Left cardiac atrium (tissue), 4 donors: ENCODE data around the gene SETDB1. TPM values are rescaled to one million over a fixed set of nuclear protein-coding genes. Genes with fewer than 3 reads are reported as not detected.

Experiments used
- ATAC-seq, 2 donors: fragments of 200-7000 bp; cut with Tn5 transposase; one replicate each; pipeline ENCODE4 v1.9.1; 2020; ENCODE audit warnings: mild to moderate bottlenecking in 2 of 2, moderate library complexity in 2 of 2
- DNase-seq: peaks from one replicate; pipeline ENCODE4 v3.0.0-alpha.2; 2020
- intact Hi-C, 2 donors: fragments of 100-400 bp; cut with DNase I; formaldehyde crosslinking; loops; one replicate each; pipeline versions ENCODE4 v1.14.1 to v1.15.1; 2022 to 2023
- total RNA-seq, 2 donors: library from RNA; stranded (reverse); fragmentation: NEBNext Ultra II Directional; extraction: Animal tissue kit (Norgen Biotek cat#: 25700); gene quantifications; one replicate each; pipeline ENCODE4 v1.2.1, GENCODE V29; 2021
- donor health status: DM: no; HTN: yes; CAD: no.
- donor health status: DM: no; HTN: yes; CAD: no; lungs with severe emphysema.
- donor health status: DM: yes; HTN: yes; CAD: no.
- donor health status: Dilated cardiomyopathy.

SETDB1 gene
- total RNA-seq, 2 donors from 2014 or later, result 16.3 to 19.9 TPM

DNA sequence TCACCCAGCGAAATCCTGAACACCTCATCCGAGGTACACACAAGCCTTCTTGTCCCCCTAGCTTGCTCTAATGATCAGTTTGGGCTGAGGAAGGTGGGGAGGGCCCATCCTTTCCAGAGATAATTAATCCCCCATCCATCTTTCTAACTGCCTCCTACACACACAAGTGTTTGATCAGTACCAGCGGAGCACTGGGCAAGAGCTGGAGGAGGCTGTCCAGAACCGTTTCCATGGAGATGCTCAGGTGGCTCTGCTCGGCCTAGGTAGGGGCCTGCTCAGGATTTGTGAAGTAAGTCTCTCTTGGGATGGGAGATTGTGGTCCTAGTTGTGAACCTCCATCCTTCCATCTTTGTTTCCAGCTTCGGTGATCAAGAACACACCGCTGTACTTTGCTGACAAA lies 61.8 kb downstream of the SETDB1 start:
- intact Hi-C loops, result no loop called here
- ATAC-seq, result no peak

DNA sequence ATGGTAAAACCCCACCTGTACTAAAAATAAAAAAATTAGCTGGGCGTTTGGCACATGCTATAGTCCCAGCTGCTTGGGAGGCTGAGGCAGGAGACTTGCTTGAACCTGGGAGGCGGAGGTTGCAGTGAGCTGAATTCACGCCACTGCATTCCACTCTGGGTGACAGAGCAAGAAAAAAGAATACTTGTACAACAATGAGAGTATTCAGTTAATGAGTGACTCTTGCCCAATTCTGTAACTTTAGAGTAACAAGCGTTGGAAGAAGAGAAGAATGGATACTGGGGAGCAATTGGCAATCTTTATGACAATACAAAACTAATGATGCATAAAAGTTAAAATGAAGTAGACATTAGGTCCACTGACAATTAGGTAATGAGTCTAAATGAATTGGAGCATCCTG lies 66.5 kb downstream of the SETDB1 start:
- DNase-seq, result no peak
- ATAC-seq, result no peak
- intact Hi-C loops, result no loop called here

More for the DNA sequence above, 61.8 kb downstream of the SETDB1 start:
- DNase-seq, result no peak

DNA sequence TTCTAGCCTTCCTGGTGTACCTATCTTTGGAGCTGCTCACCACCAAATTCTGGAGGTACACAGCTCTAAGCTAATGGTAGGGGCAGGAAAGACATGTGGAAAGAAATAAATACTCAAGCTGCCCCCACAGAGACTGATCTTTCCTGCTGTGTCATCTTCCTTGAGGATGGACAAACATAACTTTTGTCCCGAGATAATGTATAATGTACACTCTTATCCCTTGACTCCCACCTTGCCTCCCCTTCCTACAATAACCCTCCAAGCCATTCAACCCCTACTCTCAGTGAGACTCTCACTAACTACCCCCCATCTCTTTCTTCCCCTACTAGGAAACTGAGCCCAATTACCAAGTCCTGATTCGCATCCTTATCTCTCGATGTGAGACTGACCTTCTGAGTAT lies 68.1 kb downstream of the SETDB1 start:
- DNase-seq (no peak), ATAC-seq (no peak)
- intact Hi-C loops, result no loop called here

DNA sequence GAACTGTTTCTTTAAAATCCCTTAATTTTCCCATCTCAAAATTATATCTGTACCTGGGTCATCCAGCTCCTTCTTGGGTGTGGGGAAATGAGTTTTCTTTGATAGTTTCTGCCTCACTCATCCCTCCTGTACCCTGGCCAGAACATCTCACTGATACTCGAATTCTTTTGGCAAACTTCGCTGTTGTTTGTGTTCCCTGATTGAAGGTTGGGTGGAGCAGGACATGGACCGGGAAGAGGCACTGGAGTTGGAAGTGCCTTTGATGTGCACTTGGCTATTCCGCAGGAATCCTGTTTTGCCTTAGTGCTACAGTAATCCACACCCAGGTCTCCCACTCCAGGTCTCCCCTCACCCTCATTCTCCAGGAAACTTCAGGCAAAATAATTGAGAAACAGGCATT lies 69.3 kb downstream of the SETDB1 start:
- DNase-seq (no peak), ATAC-seq (peak in 1 of 2 donors; percentile 46)
- intact Hi-C loops, result no loop called here

DNA sequence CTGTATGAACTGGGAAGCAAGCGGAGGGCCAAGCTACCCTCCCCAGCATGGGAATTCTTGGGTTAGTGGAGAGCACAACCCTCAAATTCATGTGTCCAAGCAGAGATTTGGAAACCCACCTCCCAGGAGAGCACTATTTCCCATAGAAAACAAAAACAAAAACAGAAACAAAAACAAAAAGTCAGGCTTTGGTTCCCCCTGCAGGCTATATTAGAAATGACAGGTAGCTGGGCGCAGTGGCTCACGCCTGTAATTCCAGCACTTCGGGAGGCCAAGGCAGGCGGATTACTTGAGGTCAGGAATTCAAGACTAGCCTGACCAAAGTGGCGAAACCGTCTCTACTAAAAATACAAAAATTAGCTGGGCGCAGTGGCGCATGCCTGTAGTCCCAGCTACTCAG lies 69.7 kb downstream of the SETDB1 start:
- intact Hi-C loops, result no loop called here
- ATAC-seq (peak; percentile 59 to 62), DNase-seq (peak; percentile 37)

DNA sequence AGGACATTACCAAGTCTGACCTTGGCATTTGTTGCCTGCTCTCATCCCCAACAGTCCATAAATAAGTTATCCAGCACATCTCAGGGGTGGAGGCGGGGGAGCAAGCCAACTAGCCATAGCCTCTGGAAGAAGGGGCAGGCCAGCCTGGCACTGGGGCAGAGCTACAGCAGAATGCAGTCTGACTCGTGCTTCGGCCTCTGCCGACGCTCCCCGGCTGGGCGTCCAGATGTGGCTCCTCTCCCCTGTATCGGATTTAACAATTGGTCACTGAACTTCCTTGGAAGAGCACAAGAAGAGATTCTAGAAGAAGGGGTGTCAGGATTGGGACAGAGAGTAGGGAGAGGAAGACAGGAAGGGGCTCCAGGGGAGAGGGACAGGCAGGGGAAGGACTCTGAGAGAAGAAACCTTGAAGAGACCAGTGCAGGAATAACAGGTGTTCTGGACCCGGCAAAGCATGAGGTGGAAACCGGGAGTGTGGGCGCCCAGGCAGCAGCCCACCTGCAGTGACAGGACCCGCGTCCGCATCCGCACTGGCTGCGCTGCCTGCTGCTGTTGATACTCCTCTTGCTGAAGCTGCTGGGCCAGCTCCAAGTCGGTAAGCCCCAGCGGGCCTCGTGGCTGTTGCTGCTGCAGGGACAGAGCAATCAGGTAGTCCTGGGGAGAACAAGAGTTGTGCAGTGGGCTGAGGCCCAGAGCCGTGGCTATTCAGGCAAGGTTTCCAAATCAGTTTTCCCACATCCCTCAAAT lies 71.1 kb downstream of the SETDB1 start:
- intact Hi-C loops, result no loop called here
- DNase-seq, result no peak
- no peak for ATAC-seq

DNA sequence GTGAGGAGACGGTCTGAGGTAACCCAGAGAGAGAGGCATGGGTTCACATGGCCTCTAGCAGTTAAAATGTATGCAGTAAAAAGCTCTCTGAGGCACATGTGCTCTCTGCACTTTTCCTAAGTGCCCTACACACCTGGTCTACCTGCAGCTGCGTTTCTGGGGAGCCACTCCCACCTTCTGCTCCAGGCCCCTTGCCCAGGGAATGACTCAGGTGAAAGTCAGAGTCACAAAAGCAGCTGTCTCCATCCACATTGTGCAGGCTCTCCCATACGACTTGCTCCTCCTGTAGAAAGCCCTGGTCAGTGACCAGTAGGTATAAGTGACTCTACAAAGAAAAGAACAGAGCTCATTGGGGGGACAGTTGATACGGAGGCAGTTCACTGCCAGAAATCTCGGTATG lies 71.8 kb downstream of the SETDB1 start:
- ATAC-seq (no peak), DNase-seq (no peak)
- intact Hi-C loops, result loop anchor here in 1 of 2 donors (1.0 kb wide), 1 partner anchor 9 kb away; no protein-coding TSS in a partner anchor

DNA sequence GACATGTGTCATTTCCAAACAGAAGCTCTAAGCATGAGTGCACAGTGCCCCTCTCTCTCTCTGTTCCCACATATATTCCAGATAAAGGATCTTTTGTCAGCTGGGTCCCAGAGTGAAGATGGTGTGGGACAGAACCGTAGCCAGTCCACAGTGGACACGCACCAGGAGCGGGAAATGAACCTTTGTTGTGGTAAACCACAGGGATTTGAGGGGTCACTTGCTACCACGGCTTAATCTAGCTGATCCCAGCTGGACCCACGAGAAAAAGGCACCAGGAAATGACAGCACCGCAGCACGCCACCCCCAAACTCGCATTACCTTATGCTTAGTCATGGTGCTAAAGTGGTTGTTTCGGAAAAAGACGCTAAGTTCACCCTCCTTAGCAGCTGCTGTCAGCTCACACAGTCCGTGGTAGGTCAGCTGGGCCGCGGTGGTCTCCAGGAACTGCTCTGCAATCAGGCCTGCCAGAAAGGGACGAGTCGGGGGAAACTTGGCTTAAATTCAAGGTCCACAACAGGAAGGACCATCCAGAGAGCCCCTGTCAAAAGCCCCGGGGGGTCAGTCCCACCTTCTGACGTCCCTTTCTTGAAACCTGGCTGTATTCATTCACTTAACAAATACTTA lies 73.0 kb downstream of the SETDB1 start:
- no peak for DNase-seq
- intact Hi-C loops, result no loop called here
- no peak for ATAC-seq

DNA sequence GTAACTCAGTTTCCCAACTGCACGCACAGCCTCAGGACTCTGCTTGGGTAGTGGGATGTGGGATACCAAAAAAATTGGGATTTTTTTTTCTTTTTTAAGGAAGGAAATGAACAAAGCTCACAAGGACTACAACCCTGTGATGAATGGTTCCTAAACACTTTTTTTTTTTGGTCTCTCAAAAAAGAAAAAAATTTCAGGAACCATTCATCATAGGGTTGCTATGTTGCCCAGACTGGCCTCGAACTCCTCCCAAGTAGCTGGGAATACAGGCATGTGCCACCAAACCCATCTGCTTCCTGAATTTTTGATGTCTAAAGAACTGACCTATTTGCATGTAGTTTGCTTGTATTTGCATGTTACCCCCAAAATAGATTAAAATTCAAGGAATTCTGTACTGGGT lies 73.8 kb downstream of the SETDB1 start:
- DNase-seq (no peak), ATAC-seq (no peak)
- intact Hi-C loops, result loop anchor here in 1 of 2 donors (10.0 kb wide), 1 partner anchor 55 kb away; the partner anchor contains the start of gene CDC42SE1

DNA sequence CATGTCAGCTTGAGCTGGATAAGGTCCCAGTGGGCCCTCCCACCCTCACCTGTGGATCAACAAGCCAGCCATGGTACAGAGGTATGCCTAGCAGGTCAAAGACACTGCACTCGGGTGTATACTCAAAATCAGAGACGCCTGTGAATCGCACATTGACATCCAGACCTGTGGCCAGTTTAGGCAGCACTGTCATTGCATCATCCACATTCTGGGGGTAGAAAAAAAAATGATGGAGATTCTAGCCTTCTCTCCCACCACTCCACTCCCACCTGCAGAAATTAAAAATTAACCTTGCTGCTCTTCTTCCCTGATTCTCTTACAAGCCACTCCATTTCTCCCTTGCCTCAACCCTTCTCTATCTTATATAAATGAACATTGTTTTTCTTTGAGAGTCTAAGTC lies 74.2 kb downstream of the SETDB1 start:
- ATAC-seq (no peak), DNase-seq (no peak)
- intact Hi-C loops, result loop anchor here in 1 of 2 donors (10.0 kb wide), 1 partner anchor 54 kb away; the partner anchor contains the start of gene CDC42SE1

DNA sequence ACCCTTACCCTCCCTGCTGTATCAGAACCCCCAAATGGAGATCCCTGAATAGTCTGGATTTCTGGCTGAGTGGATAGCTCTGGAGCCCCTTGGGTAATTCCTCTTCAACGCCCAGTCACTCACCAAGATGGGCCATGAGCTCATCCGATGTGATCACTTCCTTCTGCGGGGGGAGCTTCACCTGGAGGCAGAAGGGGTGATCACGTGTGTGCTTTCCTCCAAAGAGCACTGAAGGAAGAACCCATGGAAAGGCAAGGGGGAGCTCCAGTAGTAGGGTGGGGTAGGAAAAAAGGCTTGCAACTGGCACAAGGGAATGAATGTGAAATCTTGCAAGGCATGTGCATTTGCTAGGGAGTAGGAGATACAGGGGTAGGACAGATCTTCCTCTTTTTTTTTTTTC lies 75.4 kb downstream of the SETDB1 start:
- intact Hi-C loops, result loop anchor here (2.0 to 10.0 kb wide), 2 partner anchors 21 to 53 kb away; partner anchors contain the start of gene CDC42SE1 (in 1 of the 2)
- ATAC-seq, result no peak
- DNase-seq, result no peak

DNA sequence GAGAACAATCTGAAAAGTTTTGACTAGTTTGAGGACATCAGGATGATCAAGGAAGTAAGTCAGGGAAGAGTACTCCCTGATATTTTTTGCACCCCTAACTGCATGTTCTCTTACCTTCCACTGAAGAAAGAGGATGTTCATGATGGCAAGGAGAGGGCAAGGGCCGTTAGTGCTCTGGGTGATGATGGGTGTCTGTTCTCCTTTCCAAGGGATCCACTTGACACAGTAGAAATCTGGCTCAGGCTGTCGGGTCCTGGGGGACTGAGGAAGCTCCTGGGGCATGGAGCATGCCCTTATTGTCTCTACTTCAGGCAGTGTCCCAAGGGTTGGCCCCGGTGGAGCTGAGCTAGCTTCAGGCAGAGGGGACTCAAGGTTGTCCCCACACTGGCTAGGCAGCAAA lies 75.9 kb downstream of the SETDB1 start:
- ATAC-seq, result no peak
- intact Hi-C loops, result loop anchor here (2.0 to 10.0 kb wide), 2 partner anchors 21 to 53 kb away; partner anchors contain the start of gene CDC42SE1 (in 1 of the 2)
- DNase-seq, result no peak

DNA sequence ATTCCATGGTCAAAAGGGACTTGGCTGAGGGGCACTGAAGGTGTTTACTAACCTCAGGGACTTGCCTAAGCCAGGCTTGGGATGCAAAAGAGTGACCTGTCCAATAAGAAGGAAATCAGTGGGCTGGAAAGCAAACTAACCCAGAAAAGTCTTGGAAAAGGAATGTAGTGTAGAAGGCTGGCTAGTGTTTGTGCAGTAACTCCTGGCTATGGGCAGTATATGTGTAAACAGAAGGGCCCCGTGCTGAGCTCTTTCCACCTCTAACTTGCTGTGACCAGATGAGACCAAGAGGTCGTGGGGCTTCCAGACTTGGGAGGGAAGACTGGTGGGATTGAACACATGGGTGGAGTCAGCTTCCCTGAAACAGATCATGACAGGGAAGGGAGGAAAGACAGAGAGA lies 76.4 kb downstream of the SETDB1 start:
- no peak for DNase-seq
- ATAC-seq, result no peak
- intact Hi-C loops, result loop anchor here (2.0 to 10.0 kb wide), 2 partner anchors 22 to 52 kb away; partner anchors contain the start of gene CDC42SE1 (in 1 of the 2)

DNA sequence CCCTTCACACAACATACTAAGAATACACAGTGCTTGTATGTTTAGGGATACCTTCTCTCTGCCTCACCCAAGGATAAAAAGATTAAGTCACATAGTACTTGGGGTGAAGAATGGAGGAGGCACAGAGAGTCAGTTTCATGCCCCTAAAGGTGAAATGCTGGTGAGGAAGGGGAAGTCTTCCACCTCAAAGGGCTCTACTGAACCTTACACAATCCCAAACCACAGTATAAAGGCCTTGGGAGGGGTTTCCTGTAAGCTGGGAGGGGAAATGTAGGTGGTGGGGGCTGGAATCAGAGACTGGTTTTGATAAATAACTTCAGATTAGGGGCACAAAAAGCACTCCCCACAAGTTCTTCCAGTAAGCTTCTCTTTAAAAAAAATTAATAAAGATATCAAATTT lies 77.0 kb downstream of the SETDB1 start:
- ATAC-seq, result no peak
- no peak for DNase-seq
- intact Hi-C loops, result loop anchor here (2.0 to 10.0 kb wide), 2 partner anchors 22 to 52 kb away; partner anchors contain the start of gene CDC42SE1 (in 1 of the 2)

DNA sequence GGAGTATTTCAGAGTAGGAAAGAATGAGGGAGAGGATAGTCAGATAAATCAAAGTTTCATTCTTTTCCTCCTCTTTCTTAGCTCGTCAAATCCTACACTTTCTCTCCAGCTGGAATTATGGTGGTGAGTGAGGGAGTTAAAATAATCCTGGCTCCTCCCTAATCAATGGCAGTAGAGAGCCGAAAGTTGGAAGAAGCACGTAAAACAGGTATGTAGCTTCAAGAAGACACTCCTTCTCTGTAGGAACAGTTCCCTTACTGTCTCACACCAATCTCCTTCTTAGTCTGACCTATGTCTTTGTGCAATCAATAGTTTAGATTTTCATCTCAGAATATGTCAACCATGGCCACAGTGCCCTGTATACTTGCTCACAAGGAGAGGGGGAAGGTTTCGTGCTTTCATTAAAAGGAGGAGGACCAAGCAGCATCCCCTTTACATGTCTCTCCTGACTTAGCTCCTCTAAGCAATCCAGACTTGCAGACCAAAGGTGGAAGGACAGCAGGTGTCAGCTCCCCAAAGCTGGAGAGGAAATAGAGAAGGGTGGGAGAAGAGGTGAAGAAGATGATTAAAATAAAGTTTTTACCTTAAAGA lies 79.7 kb downstream of the SETDB1 start:
- ATAC-seq, result no peak
- intact Hi-C loops, result loop anchor here in 1 of 2 donors (10.0 kb wide), 1 partner anchor 49 kb away; the partner anchor contains the start of gene CDC42SE1
- DNase-seq, result no peak

DNA sequence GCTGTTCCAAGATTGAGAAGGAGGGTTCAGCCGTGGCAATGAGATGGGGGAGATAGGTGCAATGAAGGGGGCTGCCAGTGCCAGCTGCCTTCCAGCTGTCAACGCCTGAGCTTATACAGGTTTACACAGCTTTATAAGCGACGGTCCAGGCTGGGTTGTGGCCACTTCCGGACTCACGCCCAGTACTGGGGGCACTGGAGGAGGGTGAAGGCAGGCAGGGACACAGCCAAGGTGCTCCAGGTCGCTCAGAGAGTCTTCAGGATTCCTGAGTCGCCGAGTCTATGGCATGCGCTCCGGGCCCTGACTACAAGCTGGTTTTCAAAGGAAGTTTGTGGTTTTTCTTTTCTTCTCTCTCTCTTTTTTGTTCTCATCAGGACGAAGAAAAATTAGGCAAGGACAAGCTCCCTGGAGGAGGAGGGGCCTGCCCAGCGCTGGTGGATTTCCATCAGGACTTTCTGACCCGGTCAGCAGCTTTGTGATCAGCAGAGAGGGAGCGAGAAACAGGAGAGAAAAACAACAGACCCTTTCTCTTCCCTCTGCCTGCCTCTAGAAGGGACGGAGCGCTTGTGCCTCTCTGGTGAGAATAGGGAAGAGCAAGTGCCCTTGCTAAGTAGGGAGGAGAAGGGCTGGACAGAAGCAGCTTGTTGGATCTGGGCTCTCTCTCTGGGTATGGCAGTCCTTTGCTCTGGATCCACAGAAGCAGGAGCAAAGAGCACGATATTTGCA lies 80.3 kb downstream of the SETDB1 start, which contains the start of gene MINDY1:
Gene MINDY1, minus strand, starts transcription at position 576 of the 726 bp plus-strand sequence. CDS start 4,285 bp downstream, outside the sequence.
- intact Hi-C loops, result loop anchor here in 1 of 2 donors (10.0 kb wide), 1 partner anchor 48 kb away; the partner anchor contains the start of gene CDC42SE1
- peak; percentile 79 to 82 for ATAC-seq
- peak; percentile 72 for DNase-seq

DNA sequence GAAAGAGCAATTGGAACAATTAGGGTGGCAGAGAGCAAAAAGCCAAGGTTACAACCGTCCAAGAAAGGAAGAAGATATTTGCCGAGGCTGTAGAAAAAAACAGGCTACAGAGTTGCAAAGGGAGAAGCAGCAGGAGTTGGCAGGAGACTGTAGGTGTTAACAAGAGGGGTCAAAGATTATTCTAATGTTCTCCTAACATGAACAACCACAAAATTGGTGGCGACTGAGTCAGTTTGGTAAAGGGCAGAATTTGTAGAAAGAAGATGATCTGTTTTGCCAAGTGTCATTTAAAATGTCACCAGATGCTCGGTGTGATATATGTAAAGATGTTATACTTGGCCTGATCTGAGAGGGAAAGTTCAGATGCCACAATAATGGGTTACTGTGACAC lies 81.7 kb downstream of the SETDB1 start:
- intact Hi-C loops, result loop anchor here in 1 of 2 donors (10.0 kb wide), 1 partner anchor 47 kb away; the partner anchor contains the start of gene CDC42SE1
- DNase-seq (no peak), ATAC-seq (no peak)
